ENCODE results near the gene PHF24.

PHF24 gene

DNA sequence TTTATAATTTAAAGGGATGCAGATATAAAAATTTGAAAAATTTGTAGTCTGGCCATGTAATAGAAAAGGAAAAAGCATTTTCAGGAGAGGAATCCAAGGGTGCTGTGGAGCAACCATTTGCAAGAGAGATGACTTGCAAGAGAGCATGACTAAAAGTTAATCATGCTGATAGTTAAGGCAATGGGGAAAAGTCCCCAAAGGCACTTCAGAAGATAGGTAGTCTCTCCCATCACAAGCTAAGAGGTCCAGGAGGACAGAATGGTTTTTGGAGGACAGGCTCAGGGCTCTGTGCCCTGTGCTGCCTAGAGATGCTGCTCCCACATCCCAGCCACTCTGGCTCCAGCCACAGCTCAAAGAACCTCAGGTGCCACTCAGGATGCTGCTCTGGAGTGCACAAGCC is 70.3 kb downstream of the PHF24 start:
- Histone ChIP-seq H3K27me3 (ENCODE audit: low read depth, low read length) (no peaks in the 10 kb centered on the region), H3K27ac (ENCODE audit: low read length) (no peak overlapping the region), H3K4me3 (ENCODE audit: low read depth in 1 of 2, low read length in 2 of 2) (no peak overlapping the region), H3K4me1 (ENCODE audit: control insufficient read depth in 1 of 2, insufficient read depth in 2 of 2, low read length in 2 of 2) (no peaks in the 10 kb centered on the region), H3K9me3 (ENCODE audit: control insufficient read depth in 1 of 2, low read length in 2 of 2) (no peaks in the 10 kb centered on the region), H3K36me3 (ENCODE audit: control insufficient read depth in 1 of 2, insufficient read depth in 2 of 2, low read length in 2 of 2) (peaks cover 0 to 3% of the 10 kb centered on the region in 2 donors)

DNA sequence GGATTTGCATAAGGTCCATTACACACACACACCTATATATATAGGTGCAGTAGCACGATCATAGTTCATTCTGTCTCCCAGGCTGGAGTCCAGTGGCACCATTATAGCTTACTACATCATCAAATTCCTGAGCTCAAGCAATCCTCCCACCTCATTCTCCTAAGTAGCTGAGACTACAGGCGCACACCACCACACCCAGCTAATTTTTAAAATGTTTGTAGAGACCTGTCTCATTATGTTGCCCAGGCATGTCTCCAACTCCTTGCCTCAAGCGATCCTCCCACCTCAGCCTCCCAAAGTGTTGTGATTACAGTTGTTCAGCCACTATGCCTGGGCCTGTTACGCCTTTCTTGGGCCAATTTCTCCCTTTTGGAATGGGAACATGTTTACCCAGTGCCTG is 71.2 kb downstream of the PHF24 start:
- no peak overlapping the region for H3K27ac ChIP-seq (ENCODE audit: low read length)
- no peaks in the 10 kb centered on the region for H3K9me3 ChIP-seq (ENCODE audit: control insufficient read depth in 1 of 2, low read length in 2 of 2)
- H3K4me1 ChIP-seq (ENCODE audit: control insufficient read depth in 1 of 2, insufficient read depth in 2 of 2, low read length in 2 of 2) = no peaks in the 10 kb centered on the region
- no peaks in the 10 kb centered on the region for H3K27me3 ChIP-seq (ENCODE audit: low read depth, low read length)
- no peak overlapping the region for H3K4me3 ChIP-seq (ENCODE audit: low read depth in 1 of 2, low read length in 2 of 2)
- H3K36me3 ChIP-seq (ENCODE audit: control insufficient read depth in 1 of 2, insufficient read depth in 2 of 2, low read length in 2 of 2) = peaks cover 0 to 3% of the 10 kb centered on the region in 2 donors

- no peak overlapping the region for H3K27ac ChIP-seq (ENCODE audit: low read length)
- no peaks in the 10 kb centered on the region for H3K27me3 ChIP-seq (ENCODE audit: low read depth, low read length)
- no peaks in the 10 kb centered on the region for H3K4me1 ChIP-seq (ENCODE audit: control insufficient read depth in 1 of 2, insufficient read depth in 2 of 2, low read length in 2 of 2)
- H3K9me3 ChIP-seq (ENCODE audit: control insufficient read depth in 1 of 2, low read length in 2 of 2) = no peaks in the 10 kb centered on the region
- peaks cover 0 to 3% of the 10 kb centered on the region in 2 donors for H3K36me3 ChIP-seq (ENCODE audit: control insufficient read depth in 1 of 2, insufficient read depth in 2 of 2, low read length in 2 of 2)
- H3K4me3 ChIP-seq (ENCODE audit: low read depth in 1 of 2, low read length in 2 of 2) = no peak overlapping the region
Observed at GRCh38 chr9:35029852-35030251, 71.8 kb downstream of the PHF24 start.
